ENCODE data around the gene ISCA2. TPM values are rescaled to one million over a fixed set of nuclear protein-coding genes. Genes with fewer than 3 reads are reported as not detected.
"Not testable (repeated sequence)": the region's sequence is repeated elsewhere in the genome, so short reads cannot be mapped to it uniquely, and the experiment has no call there.

ISCA2 gene
- total RNA-seq, 1 donor from 2014 or later = 41.6 TPM

DNA sequence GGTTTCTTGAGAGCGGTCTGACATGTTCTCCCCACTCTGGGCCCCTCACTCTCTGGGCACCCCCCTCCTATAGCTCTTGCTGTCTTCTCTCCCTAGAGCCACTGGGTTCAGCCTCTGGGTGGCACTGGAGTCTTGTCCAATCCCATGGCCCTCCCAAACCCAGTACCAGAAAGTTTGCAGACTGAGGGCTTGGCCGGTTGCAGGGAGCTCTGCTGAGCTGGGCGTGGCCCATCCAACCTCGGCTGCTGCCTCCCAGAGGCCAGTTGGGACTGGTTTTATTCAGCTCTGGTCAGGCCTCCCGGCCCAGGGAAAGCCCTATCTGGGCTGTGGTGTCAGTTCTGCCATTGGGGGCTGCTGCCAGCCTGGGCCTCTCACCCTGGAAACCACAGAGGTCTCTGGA lies 37.9 kb downstream of the ISCA2 start:
- H3K4me3 ChIP-seq (ENCODE audit: low read depth, low read length) = no peak overlapping the region
- TF ChIP-seq, protein P1, sequence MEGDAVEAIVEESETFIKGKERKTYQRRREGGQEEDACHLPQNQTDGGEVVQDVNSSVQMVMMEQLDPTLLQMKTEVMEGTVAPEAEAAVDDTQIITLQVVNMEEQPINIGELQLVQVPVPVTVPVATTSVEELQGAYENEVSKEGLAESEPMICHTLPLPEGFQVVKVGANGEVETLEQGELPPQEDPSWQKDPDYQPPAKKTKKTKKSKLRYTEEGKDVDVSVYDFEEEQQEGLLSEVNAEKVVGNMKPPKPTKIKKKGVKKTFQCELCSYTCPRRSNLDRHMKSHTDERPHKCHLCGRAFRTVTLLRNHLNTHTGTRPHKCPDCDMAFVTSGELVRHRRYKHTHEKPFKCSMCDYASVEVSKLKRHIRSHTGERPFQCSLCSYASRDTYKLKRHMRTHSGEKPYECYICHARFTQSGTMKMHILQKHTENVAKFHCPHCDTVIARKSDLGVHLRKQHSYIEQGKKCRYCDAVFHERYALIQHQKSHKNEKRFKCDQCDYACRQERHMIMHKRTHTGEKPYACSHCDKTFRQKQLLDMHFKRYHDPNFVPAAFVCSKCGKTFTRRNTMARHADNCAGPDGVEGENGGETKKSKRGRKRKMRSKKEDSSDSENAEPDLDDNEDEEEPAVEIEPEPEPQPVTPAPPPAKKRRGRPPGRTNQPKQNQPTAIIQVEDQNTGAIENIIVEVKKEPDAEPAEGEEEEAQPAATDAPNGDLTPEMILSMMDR (conservative IDR thresholded peaks at IDR 0.05; ENCODE audit: low read depth, low read length) = peak; percentile 31
- no peak for DNase-seq (ENCODE audit: low read depth)

DNA sequence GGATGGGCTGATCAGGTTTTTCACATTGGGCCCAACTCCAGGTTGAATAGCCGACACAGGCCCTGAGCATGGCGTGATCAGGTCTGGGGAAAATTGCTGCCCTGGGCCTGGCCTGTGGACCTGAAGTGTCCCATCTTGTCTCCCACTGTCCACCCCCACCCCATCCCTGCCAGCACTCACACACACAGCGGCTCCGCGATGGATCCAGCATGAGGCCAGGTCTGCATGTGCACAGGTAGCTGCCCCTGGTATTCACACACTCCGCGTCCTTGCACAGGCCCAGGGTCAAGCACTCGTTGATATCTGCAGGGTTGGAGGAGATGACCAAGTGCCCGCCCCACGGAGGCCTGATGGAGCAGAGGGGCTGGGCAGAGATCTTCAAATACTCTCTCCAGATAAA lies 38.7 kb downstream of the ISCA2 start:
- TF ChIP-seq, protein P1 (conservative IDR thresholded peaks at IDR 0.05; ENCODE audit: low read depth, low read length) = no peak
- no peak for DNase-seq (ENCODE audit: low read depth)
- no peak overlapping the region for H3K4me3 ChIP-seq (ENCODE audit: low read depth, low read length)

DNA sequence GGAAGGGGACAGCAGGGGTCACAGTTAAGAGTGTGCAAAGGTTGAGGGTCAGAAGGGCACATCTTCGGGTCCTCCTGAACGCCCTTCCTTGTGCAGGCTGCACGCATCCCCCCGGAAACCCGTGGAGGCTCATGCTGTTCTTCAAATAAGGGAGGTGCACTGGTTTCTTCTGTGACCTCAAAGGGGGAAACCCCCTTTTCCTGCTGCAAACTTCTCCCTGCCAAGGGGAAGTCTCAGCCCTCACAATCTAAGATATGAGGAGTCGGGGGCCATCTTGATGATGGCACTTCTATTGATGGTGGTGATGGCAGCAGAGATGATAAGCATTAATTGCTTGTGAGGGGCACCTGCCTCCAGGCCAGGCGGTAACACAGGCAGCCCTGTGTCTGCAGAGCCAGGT lies 40.0 kb downstream of the ISCA2 start:
- no peak overlapping the region for H3K4me3 ChIP-seq (ENCODE audit: low read depth, low read length)
- TF ChIP-seq, protein P1 (conservative IDR thresholded peaks at IDR 0.05; ENCODE audit: low read depth, low read length) = no peak
- DNase-seq (ENCODE audit: low read depth) = no peak

DNA sequence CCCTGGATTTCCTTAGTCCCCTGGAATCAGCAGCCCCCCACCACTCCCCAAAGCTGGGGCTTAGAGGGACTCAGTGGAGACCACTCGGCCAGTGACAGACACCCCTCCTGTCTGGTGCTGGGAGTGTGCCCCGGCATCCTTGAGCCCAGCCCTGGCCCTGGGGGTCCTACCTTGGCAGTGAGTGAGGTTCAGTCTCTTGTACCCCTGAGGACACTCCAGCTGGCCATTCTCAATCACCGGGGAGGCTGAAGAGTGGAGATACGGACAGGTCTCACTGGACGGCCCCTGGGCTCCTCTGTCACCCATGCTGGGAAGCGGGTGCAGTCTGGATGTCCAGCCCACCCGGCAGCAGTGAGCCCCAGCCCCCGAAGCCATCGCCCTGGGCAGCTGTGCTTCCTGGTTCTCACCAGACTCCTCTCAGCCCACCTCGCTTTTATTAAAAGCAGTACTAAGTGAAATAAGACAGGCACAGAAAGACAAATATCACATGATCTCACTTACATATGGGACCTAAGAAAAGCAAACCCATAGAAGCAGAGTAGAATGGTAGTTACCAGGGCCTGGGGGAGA lies 42.3 kb downstream of the ISCA2 start:
- H3K4me3 ChIP-seq (ENCODE audit: low read depth, low read length) = no peak overlapping the region
- TF ChIP-seq, protein P1 (conservative IDR thresholded peaks at IDR 0.05; ENCODE audit: low read depth, low read length) = no peak
- DNase-seq (ENCODE audit: low read depth) = no peak

DNA sequence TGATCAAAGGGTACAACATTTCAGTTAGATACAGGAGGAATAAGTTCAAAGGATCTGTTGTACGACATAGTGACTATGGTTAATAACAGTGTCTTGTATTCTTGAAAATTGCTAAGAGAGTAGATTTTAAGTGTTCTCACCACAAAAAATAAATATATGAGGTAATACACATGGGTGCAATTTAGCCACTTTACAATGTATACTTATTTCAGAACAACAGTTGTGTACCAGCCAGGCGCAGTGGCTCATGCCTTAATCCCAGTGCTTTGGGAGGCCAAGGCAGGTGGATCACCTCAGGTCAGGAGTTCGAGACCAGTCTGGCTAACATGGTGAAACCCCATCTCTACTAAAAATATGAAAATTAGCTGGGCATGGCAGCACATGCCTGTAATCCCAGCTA lies 42.8 kb downstream of the ISCA2 start:
- DNase-seq (ENCODE audit: low read depth); H3K4me3 ChIP-seq (ENCODE audit: low read depth, low read length): not testable (repeated sequence)

DNA sequence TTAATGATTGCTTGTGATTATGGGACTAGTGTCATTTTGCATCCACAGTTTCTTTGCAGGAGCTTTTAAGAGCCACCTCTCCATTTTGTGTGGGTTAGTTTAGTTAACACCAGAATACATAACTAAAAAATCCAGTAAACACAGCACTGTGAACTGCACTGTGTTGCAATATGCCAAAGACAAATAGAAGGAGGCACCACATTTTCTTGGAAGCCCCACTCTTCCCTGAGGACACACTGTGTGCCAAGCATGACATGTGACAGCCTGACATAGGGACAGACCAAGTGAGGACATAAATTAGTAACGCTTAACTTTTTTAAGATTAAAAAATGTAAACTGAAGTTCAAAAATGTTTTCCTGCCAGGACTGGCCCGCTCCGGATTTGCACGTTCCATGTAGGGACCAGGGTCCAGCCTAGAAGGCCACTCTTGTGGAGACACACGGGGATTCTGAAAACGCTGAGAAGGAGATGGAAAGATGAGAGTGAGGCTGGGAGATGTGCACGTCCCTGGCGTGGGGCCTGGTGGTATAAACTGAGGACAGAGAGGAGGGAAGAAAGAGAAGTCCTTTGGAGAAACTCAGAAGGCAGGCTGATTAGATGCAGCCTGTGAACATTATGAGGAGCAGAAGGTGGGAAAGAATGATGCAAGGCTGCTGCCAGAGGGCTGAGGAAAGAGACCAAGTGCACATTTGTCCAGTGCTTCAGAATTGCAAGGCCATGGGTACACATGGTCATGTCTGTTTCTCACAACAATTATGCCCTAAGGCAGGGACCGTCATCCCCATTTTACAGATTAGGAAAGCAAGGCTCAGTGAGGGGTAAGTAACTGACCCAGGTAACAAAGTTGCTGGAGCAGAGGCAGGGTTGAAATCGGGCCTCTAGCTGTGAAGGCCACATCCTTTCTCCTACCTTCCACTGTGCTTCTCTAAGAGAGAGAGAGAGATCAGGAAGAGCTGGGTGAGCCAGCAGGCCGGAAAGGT lies 45.1 kb downstream of the ISCA2 start:
- TF ChIP-seq, protein P1 (conservative IDR thresholded peaks at IDR 0.05; ENCODE audit: low read depth, low read length) = no peak
- no peak for DNase-seq (ENCODE audit: low read depth)
- H3K4me3 ChIP-seq (ENCODE audit: low read depth, low read length) = no peak overlapping the region

DNA sequence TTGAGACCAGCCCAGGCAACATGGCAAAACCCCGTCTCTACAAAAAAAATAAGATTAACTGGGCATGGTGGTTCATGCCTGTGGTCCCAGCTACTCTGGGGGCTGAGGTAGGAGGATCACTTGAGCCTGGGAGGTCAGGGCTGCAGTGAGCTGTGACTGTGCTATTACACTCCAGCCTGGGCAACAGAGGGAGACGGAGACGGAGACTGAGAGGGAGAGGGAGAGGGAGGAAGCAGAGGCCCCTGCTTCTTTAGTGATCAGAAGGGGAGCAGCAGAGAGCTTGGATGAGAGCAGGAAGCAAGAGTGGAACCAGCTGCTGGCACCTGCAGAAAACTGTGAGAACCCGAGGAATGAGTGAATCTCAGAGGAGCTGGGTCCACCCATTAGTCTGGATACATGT lies 45.9 kb downstream of the ISCA2 start:
- H3K4me3 ChIP-seq (ENCODE audit: low read depth, low read length) = no peak overlapping the region
- DNase-seq (ENCODE audit: low read depth) = no peak
- TF ChIP-seq, protein P1 (conservative IDR thresholded peaks at IDR 0.05; ENCODE audit: low read depth, low read length) = no peak
